ENCODE data around the gene ADIPOR2. TPM values are rescaled to one million over a fixed set of nuclear protein-coding genes. Genes with fewer than 3 reads are reported as not detected.

ADIPOR2 gene
- total and polyA plus RNA-seq, 2 of the 4 experiments (the other 2 are of a cell fraction), result 20.0 to 24.9 TPM

DNA sequence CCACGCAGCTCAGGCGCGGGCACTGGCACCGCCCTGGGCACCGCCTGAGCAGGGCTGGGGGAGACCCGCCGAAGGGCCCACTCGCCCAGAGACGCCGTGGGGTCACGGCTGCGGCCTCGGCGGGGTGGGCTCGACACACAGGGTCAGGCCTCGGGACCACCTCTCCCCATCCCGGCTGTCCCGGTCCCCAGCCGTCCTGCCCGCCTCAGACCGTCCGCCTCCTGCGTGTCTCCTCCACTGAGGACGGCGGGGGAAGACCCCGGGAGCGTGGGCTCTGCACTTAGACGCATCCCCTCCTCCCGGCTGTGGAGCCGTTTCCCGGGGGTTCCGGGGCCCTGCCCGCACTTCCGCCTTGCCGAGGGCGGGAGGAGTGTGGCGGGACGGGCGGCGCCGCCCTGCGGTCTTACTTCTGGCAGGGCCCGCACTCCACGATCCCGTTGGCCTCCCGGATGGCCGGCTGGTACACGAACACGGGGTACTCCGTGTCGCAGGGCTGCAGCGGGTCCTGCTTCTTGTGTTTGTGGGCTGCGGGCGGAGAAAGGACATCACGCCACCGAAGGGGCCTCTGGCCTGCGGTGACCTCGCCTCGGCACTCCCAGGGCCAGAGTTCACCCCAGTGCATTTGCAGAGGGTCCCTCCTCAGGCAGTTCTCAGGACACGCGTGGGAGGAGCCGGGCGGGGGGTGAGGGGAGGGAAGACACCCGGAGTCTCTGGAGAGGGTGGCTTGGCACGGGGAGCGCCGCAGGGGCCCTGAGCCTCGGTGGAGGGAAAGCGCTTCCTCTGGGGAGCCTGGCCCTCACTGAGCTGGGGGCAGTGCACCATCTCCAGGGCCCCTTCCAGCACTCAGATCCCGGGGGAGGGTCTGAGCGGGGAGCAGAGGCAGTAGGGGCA lies 106.4 kb downstream of the ADIPOR2 start (continued):
- TF ChIP-seq RAD21 (IDR thresholded peaks at IDR 0.05; ENCODE audit: low read length), result no peak
- no peak for TF ChIP-seq CHD1 (IDR thresholded peaks at IDR 0.05; ENCODE audit: low read depth, low read length)

DNA sequence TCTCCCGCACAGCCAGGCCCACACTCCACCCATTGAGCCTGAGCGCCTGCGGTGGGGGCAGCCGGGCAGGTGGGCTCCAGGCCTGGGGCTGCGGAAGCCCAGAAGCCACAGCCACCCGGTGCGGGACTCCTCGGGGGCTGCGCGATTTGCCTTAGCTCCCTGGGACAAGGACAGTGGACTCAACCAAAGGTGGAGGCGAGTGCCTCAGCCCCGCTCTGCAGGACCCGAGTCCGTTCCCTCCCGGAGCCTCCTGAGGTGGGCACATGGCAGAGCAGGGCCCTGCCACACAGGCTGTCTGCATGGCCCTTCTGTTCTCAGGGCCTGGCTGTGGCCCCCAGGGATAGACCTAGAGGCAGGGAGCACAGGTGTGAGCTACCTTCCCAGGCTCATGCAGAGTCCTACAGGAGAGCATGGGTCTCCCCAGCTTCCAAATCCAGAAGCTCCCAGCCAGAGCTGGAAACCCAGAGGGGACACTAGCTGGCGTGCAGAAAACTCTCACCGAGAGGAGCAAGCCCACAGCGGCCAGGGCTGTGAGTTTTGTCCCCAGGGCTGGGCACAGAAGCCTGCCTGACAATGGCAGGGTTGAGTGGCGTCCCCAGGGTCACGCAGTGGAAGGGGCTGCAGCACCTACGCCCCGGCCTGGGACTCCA lies 107.2 kb downstream of the ADIPOR2 start:
- Histone ChIP-seq H3K79me1 (ENCODE audit: low read depth in 1 of 2, low read length in 2 of 2) (0 out of 4 replicates have a peak, but pooled peaks cover 0 to 3% of the 10 kb centered on the region in 2 experiments), H2AFZ (replicated peaks; ENCODE audit: low read length, poor library complexity) (no peak overlapping the region), H3K14ac (replicated peaks; ENCODE audit: low read depth, low read length) (no peak overlapping the region), H2AK5ac (ENCODE audit: low read depth, low read length) (no peak overlapping the region), H4K8ac (ENCODE audit: low read depth in 2 of 2, low read length in 2 of 2) (no peak overlapping the region), H4K91ac (ENCODE audit: insufficient read depth, low read depth, low read length) (no peak overlapping the region), H3K23ac (ENCODE audit: low read depth, low read length) (no peak overlapping the region), H2BK15ac (ENCODE audit: low read depth, low read length) (no peak overlapping the region), H2BK5ac (ENCODE audit: low read depth, low read length, poor library complexity, severe bottlenecking) (no peak overlapping the region), H3K56ac (ENCODE audit: extremely low read depth, insufficient read depth, low read length) (no peak overlapping the region), H3K4me1 (ENCODE audit: control insufficient read depth, insufficient read depth, low read length) (peaks cover 4% of the 10 kb centered on the region; the same call in 1 of the 2 replicates), H3K27me3 (ENCODE audit: control insufficient read depth, insufficient read depth, low read length) (no peaks in the 10 kb centered on the region; the same call in 1 of the 2 replicates), H3K9me1 (ENCODE audit: insufficient read depth, low read length) (peaks cover 4% of the 10 kb centered on the region; the same call in 1 of the 2 replicates), H3K9ac (ENCODE audit: low read depth, low read length) (no peak overlapping the region), H3K36me3 (ENCODE audit: control insufficient read depth, insufficient read depth, low read length) (no peaks in the 10 kb centered on the region), H2BK20ac (ENCODE audit: low read depth, low read length) (no peak overlapping the region), H3K9me3 (ENCODE audit: control insufficient read depth, insufficient read depth, low read length) (no peaks in the 10 kb centered on the region), H3K4ac (ENCODE audit: low read depth, low read length) (no peak overlapping the region), H3K4me2 (ENCODE audit: low read depth, low read length) (no peak overlapping the region), H4K5ac (ENCODE audit: low read depth, low read length) (no peak overlapping the region), H2AK9ac (replicated peaks; ENCODE audit: low read depth, low read length, poor library complexity) (no peak overlapping the region), H3K27ac (ENCODE audit: insufficient read depth, low read length) (no peak overlapping the region), H3K4me3 (ENCODE audit: insufficient read depth, low read depth, low read length) (no peak overlapping the region), H3K18ac (ENCODE audit: low read depth, low read length) (no peak overlapping the region), H2BK120ac (ENCODE audit: low read depth, low read length) (no peak overlapping the region), H4K20me1 (ENCODE audit: insufficient read depth, low read length) (no peaks in the 10 kb centered on the region)
- ATAC-seq (ENCODE audit: low read depth) (no peak), DNase-seq (no peak)
- ChIA-PET CTCF (interaction anchor here (0.6 kb wide), 1 partner anchor 896 kb away, joined by 5 read pairs; no protein-coding TSS in a partner anchor), POLR2A (ENCODE audit: unreplicated experiment) (no interaction called here)
- WGBS, 2 experiments (ENCODE audit: extremely low coverage in 2 of 2, insufficient read length in 1 of 2), result 87% methylated on average over 11 of the region's 22 CpGs; no CpG with 5 or more reads in 1 of the 2 experiments
- TF ChIP-seq RFX5 (IDR thresholded peaks at IDR 0.05; ENCODE audit: low read depth, low read length), result no peak
- dilution Hi-C loops (cut with HindIII; ENCODE audit: low sequenced_read_pairs, unreplicated experiment) (no loop called here), in situ Hi-C loops (cut with MboI; ENCODE audit: low sequenced_read_pairs) (no loop called here), intact Hi-C loops (cut with micrococcal nuclease) (loop anchor here (5.0 kb wide), 1 partner anchor 254 kb away; the partner anchor contains the start of gene CACNA1C)
- BruUV-seq (replicated peaks), result no TSS peak
